NT2/D1 (cell line): Measurements from ENCODE around the gene CELF5.

Experiments
- DNase-seq: peaks from one replicate; pipeline ENCODE4 v3.0.0-alpha.2; 2011; ENCODE audit warnings: low read depth, low spot score
- H3K27me3 ChIP-seq: 2 replicates; pipeline ENCODE4 v1.6.0; 2011; ENCODE audit warnings: mild to moderate bottlenecking; ENCODE audit not compliant: insufficient read length, insufficient read depth
- H3K36me3 ChIP-seq: 2 replicates; pipeline ENCODE4 v1.6.1; 2011; ENCODE audit warnings: mild to moderate bottlenecking, low read length, mixed read lengths; ENCODE audit not compliant: insufficient read depth, insufficient read length
- H3K4me1 ChIP-seq: 2 replicates; pipeline ENCODE4 v1.5.1; 2011; ENCODE audit not compliant: insufficient read depth, insufficient read length
- H3K4me3 ChIP-seq: 2 replicates; pipeline ENCODE4 v1.5.1; 2011; ENCODE audit warnings: low read depth; ENCODE audit not compliant: insufficient read length
- H3K9ac ChIP-seq: 2 replicates; pipeline ENCODE4 v1.6.0; 2011; ENCODE audit warnings: low read depth; ENCODE audit not compliant: insufficient read length
- H3K9me3 ChIP-seq: 2 replicates; pipeline ENCODE4 v1.5.1; 2011; ENCODE audit warnings: mild to moderate bottlenecking, low read length; ENCODE audit not compliant: insufficient read depth
- SUZ12 ChIP-seq: IDR thresholded peaks from 2 replicates; pipeline ENCODE4 v1.6.1; 2011; ENCODE audit not compliant: insufficient read length, insufficient read depth; ENCODE audit errors: extremely low read depth
- YY1 ChIP-seq: IDR thresholded peaks from 2 replicates; pipeline ENCODE4 v1.6.1; 2011; ENCODE audit not compliant: insufficient read length, insufficient read depth
- ZNF274 ChIP-seq: IDR thresholded peaks from 2 replicates; pipeline ENCODE4 v1.6.1; 2011; ENCODE audit warnings: mild to moderate bottlenecking, low read depth, low read length

CELF5 gene

DNA sequence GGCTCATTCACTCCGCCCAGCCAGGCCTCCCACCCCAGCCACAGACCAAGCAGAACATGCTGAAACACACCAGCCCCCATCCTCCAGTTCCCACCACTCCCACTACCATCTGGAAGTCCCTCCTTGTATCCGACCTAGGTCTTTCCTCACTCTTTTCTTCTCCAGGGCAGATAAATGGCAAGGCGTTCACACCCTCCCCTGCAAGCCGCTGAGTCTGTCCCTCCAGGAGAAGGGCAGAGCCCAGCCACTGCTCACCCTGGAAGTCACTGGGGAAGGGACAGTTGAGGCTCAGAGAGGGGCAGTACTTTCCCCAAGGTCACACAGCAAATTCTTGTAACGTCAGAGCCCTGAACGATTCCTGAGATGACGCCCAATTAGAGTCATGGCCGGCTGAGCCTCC, 96.4 kb downstream of the CELF5 start:
- Histone ChIP-seq H3K36me3 (no peaks in the 10 kb centered on the region), H3K27me3 (peaks cover 26% of the 10 kb centered on the region), H3K9ac (no peak overlapping the region), H3K9me3 (no peaks in the 10 kb centered on the region), H3K4me3 (no peak overlapping the region), H3K4me1 (no peaks in the 10 kb centered on the region)
- no peak for DNase-seq
- TF ChIP-seq ZNF274 (no peak), YY1 (no peak), SUZ12 (no peak)

DNA sequence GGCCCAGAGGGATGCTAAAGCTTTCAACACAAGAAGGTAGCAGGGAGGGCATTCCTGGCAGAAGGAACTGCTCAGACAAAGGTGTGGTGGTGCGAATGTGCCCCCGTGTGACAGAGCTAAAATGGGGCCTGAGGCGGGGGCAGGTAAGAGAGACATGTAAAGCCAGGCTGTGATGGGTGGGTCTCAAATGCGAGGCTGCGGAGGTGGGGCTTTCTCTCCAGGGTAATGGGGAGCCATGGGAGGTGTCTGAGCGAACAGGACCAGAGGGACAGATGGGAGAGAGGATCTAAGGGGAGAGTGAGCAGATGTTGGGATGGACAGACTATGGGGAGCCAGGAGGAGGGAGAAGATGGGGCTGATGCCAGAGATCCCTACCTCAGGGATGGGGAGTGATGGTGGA, 97.2 kb downstream of the CELF5 start:
- no peak for DNase-seq
- H3K27me3 ChIP-seq: peaks cover 26% of the 10 kb centered on the region
- no peaks in the 10 kb centered on the region for H3K9me3 ChIP-seq
- no peak overlapping the region for H3K9ac ChIP-seq
- H3K36me3 ChIP-seq: no peaks in the 10 kb centered on the region
- TF ChIP-seq SUZ12 (no peak), YY1 (no peak), ZNF274 (no peak)
- no peak overlapping the region for H3K4me3 ChIP-seq
- no peaks in the 10 kb centered on the region for H3K4me1 ChIP-seq

DNA sequence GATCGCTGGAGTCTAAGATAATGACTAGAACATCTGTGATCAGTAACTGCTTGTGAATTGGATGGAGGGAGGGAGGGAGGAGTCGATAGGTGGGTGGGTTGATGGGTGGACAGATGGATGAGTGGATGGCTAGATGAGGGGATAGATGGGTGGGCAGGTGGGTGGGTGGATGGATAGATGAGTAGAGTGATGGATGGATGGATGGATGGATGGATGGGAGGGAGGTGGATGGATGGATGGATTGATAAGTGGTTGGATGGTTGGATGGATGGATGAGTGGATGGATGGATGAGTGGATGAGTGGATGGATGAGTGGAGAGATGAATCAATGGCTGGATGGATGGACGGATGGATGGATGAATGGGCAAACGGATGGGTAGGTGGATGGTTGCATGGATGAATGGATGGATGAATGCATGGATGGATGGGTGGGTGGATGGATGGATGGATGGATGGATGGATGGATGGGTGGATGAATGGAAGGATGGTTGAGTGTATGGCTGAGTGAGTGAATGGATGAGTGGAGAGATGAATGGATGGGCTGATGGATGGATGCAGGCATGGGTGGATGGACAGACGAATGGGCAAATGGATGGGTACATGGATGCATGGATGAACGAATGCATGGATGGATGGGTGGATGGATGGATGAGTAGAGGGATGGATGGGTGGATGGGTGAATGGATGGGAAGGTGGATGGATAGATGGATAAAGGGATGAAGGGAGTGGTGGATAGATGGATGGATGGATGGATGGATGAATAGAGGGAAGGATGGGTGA, 97.9 kb downstream of the CELF5 start:
- no peak overlapping the region for H3K4me3 ChIP-seq
- H3K36me3 ChIP-seq: no peaks in the 10 kb centered on the region
- no peaks in the 10 kb centered on the region for H3K4me1 ChIP-seq
- peaks cover 26% of the 10 kb centered on the region for H3K27me3 ChIP-seq
- TF ChIP-seq ZNF274 (no peak), YY1 (no peak), SUZ12 (no peak)
- DNase-seq: no peak
- H3K9ac ChIP-seq: no peak overlapping the region
- H3K9me3 ChIP-seq: no peaks in the 10 kb centered on the region

DNA sequence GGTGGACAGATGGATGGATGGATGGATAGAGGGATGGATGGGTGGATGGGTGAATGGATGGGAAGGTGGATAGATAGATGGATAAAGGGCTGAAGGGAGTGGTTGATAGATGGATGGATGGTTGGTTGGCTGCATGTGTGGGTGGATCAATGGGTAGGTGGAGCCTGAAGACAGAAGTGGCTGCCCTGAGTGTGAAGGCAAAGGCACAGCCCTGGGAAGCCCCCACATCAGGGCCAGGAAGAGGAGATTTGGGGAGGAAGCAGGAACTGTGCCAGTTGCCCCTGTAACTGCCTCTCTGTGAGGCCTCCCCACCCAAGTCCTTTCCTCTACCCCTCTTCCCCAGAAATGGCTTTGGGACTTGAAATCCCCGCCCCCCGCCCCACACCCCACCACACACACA, 98.6 kb downstream of the CELF5 start:
- Histone ChIP-seq H3K36me3 (no peaks in the 10 kb centered on the region), H3K4me1 (no peaks in the 10 kb centered on the region), H3K9ac (no peak overlapping the region), H3K27me3 (peaks cover 26% of the 10 kb centered on the region), H3K4me3 (no peak overlapping the region), H3K9me3 (no peaks in the 10 kb centered on the region)
- TF ChIP-seq ZNF274 (no peak), SUZ12 (no peak), YY1 (no peak)
- no peak for DNase-seq

DNA sequence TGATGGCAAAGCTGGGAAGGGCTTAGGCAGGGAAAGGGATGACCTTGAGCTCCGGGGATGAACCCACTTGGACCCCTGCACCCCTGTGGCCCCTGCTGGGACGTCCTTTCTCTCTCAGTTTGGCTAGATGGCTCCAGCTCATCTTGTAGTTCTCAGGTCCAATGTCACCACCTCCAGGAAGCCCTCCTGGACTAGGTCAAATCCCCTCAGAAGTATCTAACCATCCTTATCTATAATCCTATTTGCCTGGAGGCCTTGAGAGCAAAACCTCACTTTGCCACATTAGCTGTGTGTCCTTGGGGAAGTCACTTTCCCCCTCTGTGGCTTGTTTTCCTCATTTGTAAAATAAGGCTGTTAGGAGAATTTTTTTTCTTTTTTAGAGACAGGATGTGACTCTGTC, 99.2 kb downstream of the CELF5 start:
- TF ChIP-seq YY1 (no peak), ZNF274 (no peak), SUZ12 (no peak)
- H3K9ac ChIP-seq: no peak overlapping the region

DNA sequence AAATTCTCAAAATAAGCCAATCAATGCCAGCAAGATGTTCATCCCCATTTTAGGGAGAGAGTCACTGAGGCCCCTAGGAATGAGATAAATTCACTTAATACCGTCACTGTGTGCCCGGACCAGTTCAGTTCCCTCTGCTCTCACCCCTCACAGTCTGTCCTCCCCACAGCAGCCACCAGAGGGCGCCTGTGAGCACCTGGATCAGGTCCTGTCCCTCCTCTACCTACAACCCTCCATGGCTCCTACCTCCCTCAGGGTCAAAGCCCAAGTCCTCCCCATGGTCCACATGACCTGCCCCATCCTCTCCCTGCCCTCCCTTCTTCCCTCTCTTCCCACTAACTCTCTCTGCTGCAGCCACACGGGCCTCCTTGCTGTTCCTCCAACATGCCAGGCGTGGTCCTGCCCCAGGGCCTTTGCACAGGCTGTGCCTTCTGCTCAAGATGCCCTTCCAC, 100.0 kb downstream of the CELF5 start:
- no peak for TF ChIP-seq ZNF274
- TF ChIP-seq YY1: no peak
- TF ChIP-seq SUZ12: no peak
- no peak overlapping the region for H3K4me3 ChIP-seq
- H3K4me1 ChIP-seq: no peaks in the 10 kb centered on the region
- peaks cover 26% of the 10 kb centered on the region for H3K27me3 ChIP-seq
- H3K36me3 ChIP-seq: no peaks in the 10 kb centered on the region
- no peak overlapping the region for H3K9ac ChIP-seq
- H3K9me3 ChIP-seq: no peaks in the 10 kb centered on the region
- no peak for DNase-seq

More for the DNA sequence above, 99.2 kb downstream of the CELF5 start:
- DNase-seq: no peak
- Histone ChIP-seq H3K9me3 (no peaks in the 10 kb centered on the region), H3K27me3 (peaks cover 26% of the 10 kb centered on the region), H3K36me3 (no peaks in the 10 kb centered on the region), H3K4me1 (no peaks in the 10 kb centered on the region), H3K4me3 (no peak overlapping the region)

DNA sequence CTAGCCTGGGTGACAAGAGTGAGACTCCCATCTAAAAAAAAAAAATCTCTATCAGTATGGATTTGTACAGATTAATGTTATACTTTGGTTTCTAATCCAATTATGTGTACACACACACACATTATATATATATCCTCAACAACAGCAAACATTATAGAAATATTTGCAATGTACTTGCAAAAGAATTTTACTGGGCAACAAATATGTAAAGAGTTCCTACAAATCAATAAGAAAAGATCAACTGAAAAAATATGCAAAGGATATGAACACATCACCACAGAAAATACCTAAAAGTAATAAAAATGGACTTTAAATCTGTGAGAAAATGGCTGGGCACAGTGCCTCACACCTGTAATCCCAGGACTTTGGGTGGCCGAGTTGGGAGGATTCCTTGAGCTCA, 101.0 kb downstream of the CELF5 start:
- Histone ChIP-seq H3K4me3 (no peak overlapping the region), H3K9ac (no peak overlapping the region), H3K36me3 (no peaks in the 10 kb centered on the region), H3K9me3 (no peaks in the 10 kb centered on the region), H3K4me1 (no peaks in the 10 kb centered on the region), H3K27me3 (peaks cover 26% of the 10 kb centered on the region)
- TF ChIP-seq YY1: no peak
- no peak for TF ChIP-seq SUZ12
- DNase-seq: no peak
